ENCODE results near the gene KSR2.

DNA sequence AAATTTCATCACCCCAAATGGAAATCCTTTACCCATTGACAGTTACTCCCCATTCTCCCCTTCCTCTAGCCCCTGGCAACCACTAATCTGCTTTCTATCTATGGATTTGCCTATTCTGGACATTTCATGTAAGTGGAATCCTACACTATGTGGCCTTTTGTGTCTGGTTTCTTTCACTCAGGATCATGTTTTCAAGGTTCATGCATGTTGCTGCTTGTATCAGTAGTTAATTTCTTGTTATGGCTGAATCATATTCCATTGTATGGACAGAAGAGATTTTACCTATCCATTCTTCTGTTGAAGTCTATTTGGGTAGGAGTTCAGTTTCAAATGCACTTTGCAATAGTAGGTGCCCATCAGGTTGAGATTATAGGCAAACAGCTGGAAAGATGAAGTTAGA is 49.1 kb upstream of the KSR2 start:
- TF ChIP-seq, protein P1, sequence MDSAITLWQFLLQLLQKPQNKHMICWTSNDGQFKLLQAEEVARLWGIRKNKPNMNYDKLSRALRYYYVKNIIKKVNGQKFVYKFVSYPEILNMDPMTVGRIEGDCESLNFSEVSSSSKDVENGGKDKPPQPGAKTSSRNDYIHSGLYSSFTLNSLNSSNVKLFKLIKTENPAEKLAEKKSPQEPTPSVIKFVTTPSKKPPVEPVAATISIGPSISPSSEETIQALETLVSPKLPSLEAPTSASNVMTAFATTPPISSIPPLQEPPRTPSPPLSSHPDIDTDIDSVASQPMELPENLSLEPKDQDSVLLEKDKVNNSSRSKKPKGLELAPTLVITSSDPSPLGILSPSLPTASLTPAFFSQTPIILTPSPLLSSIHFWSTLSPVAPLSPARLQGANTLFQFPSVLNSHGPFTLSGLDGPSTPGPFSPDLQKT (IDR thresholded peaks at IDR 0.05; ENCODE audit: borderline replicate concordance, low read depth, low read length), result no peak
- TF ChIP-seq, protein P2, sequence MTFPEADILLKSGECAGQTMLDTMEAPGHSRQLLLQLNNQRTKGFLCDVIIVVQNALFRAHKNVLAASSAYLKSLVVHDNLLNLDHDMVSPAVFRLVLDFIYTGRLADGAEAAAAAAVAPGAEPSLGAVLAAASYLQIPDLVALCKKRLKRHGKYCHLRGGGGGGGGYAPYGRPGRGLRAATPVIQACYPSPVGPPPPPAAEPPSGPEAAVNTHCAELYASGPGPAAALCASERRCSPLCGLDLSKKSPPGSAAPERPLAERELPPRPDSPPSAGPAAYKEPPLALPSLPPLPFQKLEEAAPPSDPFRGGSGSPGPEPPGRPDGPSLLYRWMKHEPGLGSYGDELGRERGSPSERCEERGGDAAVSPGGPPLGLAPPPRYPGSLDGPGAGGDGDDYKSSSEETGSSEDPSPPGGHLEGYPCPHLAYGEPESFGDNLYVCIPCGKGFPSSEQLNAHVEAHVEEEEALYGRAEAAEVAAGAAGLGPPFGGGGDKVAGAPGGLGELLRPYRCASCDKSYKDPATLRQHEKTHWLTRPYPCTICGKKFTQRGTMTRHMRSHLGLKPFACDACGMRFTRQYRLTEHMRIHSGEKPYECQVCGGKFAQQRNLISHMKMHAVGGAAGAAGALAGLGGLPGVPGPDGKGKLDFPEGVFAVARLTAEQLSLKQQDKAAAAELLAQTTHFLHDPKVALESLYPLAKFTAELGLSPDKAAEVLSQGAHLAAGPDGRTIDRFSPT (tag by site-specific recombination; IDR thresholded peaks at IDR 0.05), result no peak
- TF ChIP-seq, protein P3, sequence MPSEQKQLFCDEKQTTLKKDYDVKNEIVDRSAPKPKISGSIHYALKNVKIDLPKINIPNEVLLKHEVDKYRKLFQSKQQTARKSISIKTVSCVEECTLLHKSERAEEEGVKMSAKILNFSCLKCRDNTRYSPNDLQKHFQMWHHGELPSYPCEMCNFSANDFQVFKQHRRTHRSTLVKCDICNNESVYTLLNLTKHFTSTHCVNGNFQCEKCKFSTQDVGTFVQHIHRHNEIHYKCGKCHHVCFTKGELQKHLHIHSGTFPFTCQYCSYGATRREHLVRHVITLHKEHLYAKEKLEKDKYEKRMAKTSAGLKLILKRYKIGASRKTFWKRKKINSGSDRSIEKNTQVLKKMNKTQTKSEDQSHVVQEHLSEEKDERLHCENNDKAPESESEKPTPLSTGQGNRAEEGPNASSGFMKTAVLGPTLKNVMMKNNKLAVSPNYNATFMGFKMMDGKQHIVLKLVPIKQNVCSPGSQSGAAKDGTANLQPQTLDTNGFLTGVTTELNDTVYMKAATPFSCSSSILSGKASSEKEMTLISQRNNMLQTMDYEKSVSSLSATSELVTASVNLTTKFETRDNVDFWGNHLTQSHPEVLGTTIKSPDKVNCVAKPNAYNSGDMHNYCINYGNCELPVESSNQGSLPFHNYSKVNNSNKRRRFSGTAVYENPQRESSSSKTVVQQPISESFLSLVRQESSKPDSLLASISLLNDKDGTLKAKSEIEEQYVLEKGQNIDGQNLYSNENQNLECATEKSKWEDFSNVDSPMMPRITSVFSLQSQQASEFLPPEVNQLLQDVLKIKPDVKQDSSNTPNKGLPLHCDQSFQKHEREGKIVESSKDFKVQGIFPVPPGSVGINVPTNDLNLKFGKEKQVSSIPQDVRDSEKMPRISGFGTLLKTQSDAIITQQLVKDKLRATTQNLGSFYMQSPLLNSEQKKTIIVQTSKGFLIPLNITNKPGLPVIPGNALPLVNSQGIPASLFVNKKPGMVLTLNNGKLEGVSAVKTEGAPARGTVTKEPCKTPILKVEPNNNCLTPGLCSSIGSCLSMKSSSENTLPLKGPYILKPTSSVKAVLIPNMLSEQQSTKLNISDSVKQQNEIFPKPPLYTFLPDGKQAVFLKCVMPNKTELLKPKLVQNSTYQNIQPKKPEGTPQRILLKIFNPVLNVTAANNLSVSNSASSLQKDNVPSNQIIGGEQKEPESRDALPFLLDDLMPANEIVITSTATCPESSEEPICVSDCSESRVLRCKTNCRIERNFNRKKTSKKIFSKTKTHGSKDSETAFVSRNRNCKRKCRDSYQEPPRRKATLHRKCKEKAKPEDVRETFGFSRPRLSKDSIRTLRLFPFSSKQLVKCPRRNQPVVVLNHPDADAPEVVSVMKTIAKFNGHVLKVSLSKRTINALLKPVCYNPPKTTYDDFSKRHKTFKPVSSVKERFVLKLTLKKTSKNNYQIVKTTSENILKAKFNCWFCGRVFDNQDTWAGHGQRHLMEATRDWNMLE (tag by site-specific recombination; conservative IDR thresholded peaks at IDR 0.05; ENCODE audit: low read depth), result no peak
- TF ChIP-seq ZNF354C (tag by site-specific recombination; IDR thresholded peaks at IDR 0.05; ENCODE audit: borderline replicate concordance, low read depth) (no peak), ZNF16 (tag by site-specific recombination; IDR thresholded peaks at IDR 0.05; ENCODE audit: low read depth) (no peak), SCRT1 (tag by site-specific recombination; IDR thresholded peaks at IDR 0.05; ENCODE audit: borderline replicate concordance) (no peak), ZNF558 (tag by site-specific recombination; IDR thresholded peaks at IDR 0.05) (no peak), ZNF140 (tag by site-specific recombination; IDR thresholded peaks at IDR 0.05) (no peak), ZNF510 (tag by site-specific recombination; IDR thresholded peaks at IDR 0.05; ENCODE audit: insufficient replicate concordance) (no peak), ZNF324 (tag by site-specific recombination; IDR thresholded peaks at IDR 0.05) (no peak), YY1 (tag by site-specific recombination; IDR thresholded peaks at IDR 0.05) (no peak)
- TF ChIP-seq, protein P4, sequence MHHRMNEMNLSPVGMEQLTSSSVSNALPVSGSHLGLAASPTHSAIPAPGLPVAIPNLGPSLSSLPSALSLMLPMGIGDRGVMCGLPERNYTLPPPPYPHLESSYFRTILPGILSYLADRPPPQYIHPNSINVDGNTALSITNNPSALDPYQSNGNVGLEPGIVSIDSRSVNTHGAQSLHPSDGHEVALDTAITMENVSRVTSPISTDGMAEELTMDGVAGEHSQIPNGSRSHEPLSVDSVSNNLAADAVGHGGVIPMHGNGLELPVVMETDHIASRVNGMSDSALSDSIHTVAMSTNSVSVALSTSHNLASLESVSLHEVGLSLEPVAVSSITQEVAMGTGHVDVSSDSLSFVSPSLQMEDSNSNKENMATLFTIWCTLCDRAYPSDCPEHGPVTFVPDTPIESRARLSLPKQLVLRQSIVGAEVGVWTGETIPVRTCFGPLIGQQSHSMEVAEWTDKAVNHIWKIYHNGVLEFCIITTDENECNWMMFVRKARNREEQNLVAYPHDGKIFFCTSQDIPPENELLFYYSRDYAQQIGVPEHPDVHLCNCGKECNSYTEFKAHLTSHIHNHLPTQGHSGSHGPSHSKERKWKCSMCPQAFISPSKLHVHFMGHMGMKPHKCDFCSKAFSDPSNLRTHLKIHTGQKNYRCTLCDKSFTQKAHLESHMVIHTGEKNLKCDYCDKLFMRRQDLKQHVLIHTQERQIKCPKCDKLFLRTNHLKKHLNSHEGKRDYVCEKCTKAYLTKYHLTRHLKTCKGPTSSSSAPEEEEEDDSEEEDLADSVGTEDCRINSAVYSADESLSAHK (tag by site-specific recombination; IDR thresholded peaks at IDR 0.05), result no peak
- TF ChIP-seq, protein P5, sequence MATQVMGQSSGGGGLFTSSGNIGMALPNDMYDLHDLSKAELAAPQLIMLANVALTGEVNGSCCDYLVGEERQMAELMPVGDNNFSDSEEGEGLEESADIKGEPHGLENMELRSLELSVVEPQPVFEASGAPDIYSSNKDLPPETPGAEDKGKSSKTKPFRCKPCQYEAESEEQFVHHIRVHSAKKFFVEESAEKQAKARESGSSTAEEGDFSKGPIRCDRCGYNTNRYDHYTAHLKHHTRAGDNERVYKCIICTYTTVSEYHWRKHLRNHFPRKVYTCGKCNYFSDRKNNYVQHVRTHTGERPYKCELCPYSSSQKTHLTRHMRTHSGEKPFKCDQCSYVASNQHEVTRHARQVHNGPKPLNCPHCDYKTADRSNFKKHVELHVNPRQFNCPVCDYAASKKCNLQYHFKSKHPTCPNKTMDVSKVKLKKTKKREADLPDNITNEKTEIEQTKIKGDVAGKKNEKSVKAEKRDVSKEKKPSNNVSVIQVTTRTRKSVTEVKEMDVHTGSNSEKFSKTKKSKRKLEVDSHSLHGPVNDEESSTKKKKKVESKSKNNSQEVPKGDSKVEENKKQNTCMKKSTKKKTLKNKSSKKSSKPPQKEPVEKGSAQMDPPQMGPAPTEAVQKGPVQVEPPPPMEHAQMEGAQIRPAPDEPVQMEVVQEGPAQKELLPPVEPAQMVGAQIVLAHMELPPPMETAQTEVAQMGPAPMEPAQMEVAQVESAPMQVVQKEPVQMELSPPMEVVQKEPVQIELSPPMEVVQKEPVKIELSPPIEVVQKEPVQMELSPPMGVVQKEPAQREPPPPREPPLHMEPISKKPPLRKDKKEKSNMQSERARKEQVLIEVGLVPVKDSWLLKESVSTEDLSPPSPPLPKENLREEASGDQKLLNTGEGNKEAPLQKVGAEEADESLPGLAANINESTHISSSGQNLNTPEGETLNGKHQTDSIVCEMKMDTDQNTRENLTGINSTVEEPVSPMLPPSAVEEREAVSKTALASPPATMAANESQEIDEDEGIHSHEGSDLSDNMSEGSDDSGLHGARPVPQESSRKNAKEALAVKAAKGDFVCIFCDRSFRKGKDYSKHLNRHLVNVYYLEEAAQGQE (tag by site-specific recombination; IDR thresholded peaks at IDR 0.05), result no peak
- TF ChIP-seq, protein P6, sequence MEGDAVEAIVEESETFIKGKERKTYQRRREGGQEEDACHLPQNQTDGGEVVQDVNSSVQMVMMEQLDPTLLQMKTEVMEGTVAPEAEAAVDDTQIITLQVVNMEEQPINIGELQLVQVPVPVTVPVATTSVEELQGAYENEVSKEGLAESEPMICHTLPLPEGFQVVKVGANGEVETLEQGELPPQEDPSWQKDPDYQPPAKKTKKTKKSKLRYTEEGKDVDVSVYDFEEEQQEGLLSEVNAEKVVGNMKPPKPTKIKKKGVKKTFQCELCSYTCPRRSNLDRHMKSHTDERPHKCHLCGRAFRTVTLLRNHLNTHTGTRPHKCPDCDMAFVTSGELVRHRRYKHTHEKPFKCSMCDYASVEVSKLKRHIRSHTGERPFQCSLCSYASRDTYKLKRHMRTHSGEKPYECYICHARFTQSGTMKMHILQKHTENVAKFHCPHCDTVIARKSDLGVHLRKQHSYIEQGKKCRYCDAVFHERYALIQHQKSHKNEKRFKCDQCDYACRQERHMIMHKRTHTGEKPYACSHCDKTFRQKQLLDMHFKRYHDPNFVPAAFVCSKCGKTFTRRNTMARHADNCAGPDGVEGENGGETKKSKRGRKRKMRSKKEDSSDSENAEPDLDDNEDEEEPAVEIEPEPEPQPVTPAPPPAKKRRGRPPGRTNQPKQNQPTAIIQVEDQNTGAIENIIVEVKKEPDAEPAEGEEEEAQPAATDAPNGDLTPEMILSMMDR (tag by site-specific recombination; IDR thresholded peaks at IDR 0.05), result no peak

Measured in HEK293 (cell line).